ENCODE data around the gene MYBPC2. TPM values are rescaled to one million over a fixed set of nuclear protein-coding genes. Genes with fewer than 3 reads are reported as not detected.

The MYBPC2 gene
- total RNA-seq, 2 experiments from 2014 or later: 0.08 TPM; not detected in 1

- TF ChIP-seq, protein P1, sequence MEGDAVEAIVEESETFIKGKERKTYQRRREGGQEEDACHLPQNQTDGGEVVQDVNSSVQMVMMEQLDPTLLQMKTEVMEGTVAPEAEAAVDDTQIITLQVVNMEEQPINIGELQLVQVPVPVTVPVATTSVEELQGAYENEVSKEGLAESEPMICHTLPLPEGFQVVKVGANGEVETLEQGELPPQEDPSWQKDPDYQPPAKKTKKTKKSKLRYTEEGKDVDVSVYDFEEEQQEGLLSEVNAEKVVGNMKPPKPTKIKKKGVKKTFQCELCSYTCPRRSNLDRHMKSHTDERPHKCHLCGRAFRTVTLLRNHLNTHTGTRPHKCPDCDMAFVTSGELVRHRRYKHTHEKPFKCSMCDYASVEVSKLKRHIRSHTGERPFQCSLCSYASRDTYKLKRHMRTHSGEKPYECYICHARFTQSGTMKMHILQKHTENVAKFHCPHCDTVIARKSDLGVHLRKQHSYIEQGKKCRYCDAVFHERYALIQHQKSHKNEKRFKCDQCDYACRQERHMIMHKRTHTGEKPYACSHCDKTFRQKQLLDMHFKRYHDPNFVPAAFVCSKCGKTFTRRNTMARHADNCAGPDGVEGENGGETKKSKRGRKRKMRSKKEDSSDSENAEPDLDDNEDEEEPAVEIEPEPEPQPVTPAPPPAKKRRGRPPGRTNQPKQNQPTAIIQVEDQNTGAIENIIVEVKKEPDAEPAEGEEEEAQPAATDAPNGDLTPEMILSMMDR (IDR thresholded peaks at IDR 0.05): no peak
- Histone ChIP-seq H3K36me3 (ENCODE audit: insufficient read depth, low read length) (no peaks in the 10 kb centered on the region), H3K4me3 (ENCODE audit: low read length) (no peak overlapping the region), H3K27ac (ENCODE audit: low read depth in 1 of 2, low read length in 2 of 2) (no peak overlapping the region), H3K4me1 (ENCODE audit: insufficient read depth, low read length) (peaks cover 10% of the 10 kb centered on the region), H3K27me3 (ENCODE audit: control insufficient read depth in 1 of 2, insufficient read depth in 2 of 2, low read length in 2 of 2) (peaks cover 19 to 20% of the 10 kb centered on the region in 2 experiments), H3K9me3 (ENCODE audit: control insufficient read depth in 1 of 2, insufficient read depth in 1 of 2, low read length in 2 of 2) (peaks cover 0 to 5% of the 10 kb centered on the region in 2 experiments)
- ATAC-seq (ENCODE audit: poor library complexity): no peak
- Mint-ChIP-seq H3K27me3 (peaks cover 22% of the 10 kb centered on the region), H3K36me3 (ENCODE audit: low read depth) (peaks cover under 1% of the 10 kb centered on the region), H3K4me1 (ENCODE audit: low read depth) (peaks cover 5% of the 10 kb centered on the region), H3K9me3 (no peaks in the 10 kb centered on the region), H3K27ac (no peak overlapping the region), H3K4me3 (no peak overlapping the region)
- intact Hi-C loops (cut with DNase I, micrococcal nuclease): no loop called here
- DNase-seq: peak in 3 of 14 experiments; percentile 36 to 54 (median 54)
- ChIA-PET CTCF (interaction anchor here (0.7 to 1.7 kb wide), 3 partner anchors 47 to 512 kb away, joined by 3 to 6 read pairs (median 6); no protein-coding TSS in a partner anchor), POLR2A (interaction anchor here (0.7 to 1.3 kb wide), 2 partner anchors 20 to 58 kb away, joined by 3 to 6 read pairs; no protein-coding TSS in a partner anchor)
These were observed 17.0 kb upstream of the MYBPC2 start for GRCh38 chr19:50415661-50416033.

DNA sequence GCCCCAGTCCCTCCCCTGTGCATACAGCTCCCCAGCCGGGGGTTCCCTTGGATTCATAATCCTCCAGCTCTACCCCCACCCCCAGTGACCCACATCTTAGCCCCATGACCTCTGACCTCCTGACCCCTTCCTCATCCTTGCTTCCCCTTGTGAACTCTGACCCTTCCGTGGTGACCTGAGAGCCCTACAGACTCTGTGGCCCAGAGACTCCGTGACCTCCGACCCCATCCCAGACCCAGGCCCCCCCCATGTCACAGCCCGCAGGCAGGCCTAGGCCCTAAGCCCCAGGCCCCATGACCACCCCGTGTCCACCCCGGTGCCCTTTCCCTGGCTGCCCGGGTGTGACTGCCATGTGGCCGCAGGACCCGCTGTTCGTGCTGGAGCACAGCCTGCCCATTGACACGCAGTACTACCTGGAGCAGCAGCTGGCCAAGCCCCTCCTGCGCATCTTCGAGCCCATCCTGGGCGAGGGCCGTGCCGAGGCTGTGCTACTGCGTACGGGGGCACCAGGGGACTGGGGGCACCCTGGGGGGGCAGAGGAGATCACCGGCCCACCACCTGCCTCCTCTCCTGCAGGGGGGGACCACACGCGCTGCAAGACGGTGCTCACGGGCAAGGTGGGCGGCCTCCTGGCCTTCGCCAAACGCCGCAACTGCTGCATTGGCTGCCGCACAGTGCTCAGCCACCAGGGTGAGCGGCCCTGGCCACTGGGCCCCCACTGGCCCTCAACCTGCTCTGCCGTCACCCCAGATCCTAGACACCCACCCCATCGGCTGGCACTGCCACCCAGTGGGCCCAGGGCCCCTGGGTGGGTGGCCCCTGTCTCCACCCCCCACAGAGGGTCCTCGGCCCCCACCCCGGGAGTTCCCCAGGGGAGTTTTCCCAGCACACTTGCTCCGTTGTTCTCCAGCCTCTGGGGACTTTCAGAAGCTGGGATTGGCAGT is 16.4 kb upstream of the MYBPC2 start:
- ATAC-seq (ENCODE audit: poor library complexity) (no peak), DNase-seq (peak in 1 of 14 experiments; percentile 33)
- Mint-ChIP-seq H3K27me3 (peaks cover 29% of the 10 kb centered on the region), H3K4me3 (no peak overlapping the region), H3K4me1 (ENCODE audit: low read depth) (peaks cover 5% of the 10 kb centered on the region), H3K36me3 (ENCODE audit: low read depth) (no peaks in the 10 kb centered on the region), H3K27ac (no peak overlapping the region), H3K9me3 (no peaks in the 10 kb centered on the region)
- intact Hi-C loops (cut with DNase I, micrococcal nuclease): no loop called here
- H3K36me3 ChIP-seq (ENCODE audit: insufficient read depth, low read length): no peaks in the 10 kb centered on the region
- peaks cover 19 to 20% of the 10 kb centered on the region in 2 experiments for H3K27me3 ChIP-seq (ENCODE audit: control insufficient read depth in 1 of 2, insufficient read depth in 2 of 2, low read length in 2 of 2)
- H3K4me1 ChIP-seq (ENCODE audit: insufficient read depth, low read length): peaks cover 10% of the 10 kb centered on the region
- TF ChIP-seq, protein P1 (IDR thresholded peaks at IDR 0.05): no peak
- no peak overlapping the region for H3K4me3 ChIP-seq (ENCODE audit: low read length)
- H3K9me3 ChIP-seq (ENCODE audit: control insufficient read depth in 1 of 2, insufficient read depth in 1 of 2, low read length in 2 of 2): peaks cover 0 to 5% of the 10 kb centered on the region in 2 experiments
- no peak overlapping the region for H3K27ac ChIP-seq (ENCODE audit: low read depth in 1 of 2, low read length in 2 of 2)
- POLR2A ChIA-PET: interaction anchor here (0.7 to 1.3 kb wide), 2 partner anchors 20 to 59 kb away, joined by 3 to 6 read pairs; no protein-coding TSS in a partner anchor
- CTCF ChIA-PET: interaction anchor here (1.7 kb wide), 1 partner anchor 59 kb away, joined by 6 read pairs; no protein-coding TSS in a partner anchor

GRCh38 chr19:50417111-50418081 is 15.3 kb upstream of the MYBPC2 start:
- no peaks in the 10 kb centered on the region for H3K36me3 ChIP-seq (ENCODE audit: insufficient read depth, low read length)
- Mint-ChIP-seq H3K27ac (no peak overlapping the region), H3K9me3 (no peaks in the 10 kb centered on the region), H3K4me1 (ENCODE audit: low read depth) (peaks cover 5% of the 10 kb centered on the region), H3K4me3 (no peak overlapping the region), H3K36me3 (ENCODE audit: low read depth) (no peaks in the 10 kb centered on the region), H3K27me3 (peaks cover 33% of the 10 kb centered on the region)
- peak in 1 of 14 experiments; percentile 28 for DNase-seq
- CTCF ChIA-PET: no interaction called here
- peaks cover 19 to 20% of the 10 kb centered on the region in 2 experiments for H3K27me3 ChIP-seq (ENCODE audit: control insufficient read depth in 1 of 2, insufficient read depth in 2 of 2, low read length in 2 of 2)
- POLR2A ChIA-PET: no interaction called here
- no peak overlapping the region for H3K4me3 ChIP-seq (ENCODE audit: low read length)
- no peak for ATAC-seq (ENCODE audit: poor library complexity)
- TF ChIP-seq, protein P1 (IDR thresholded peaks at IDR 0.05): no peak
- intact Hi-C loops (cut with DNase I, micrococcal nuclease): no loop called here
- peaks cover 0 to 5% of the 10 kb centered on the region in 2 experiments for H3K9me3 ChIP-seq (ENCODE audit: control insufficient read depth in 1 of 2, insufficient read depth in 1 of 2, low read length in 2 of 2)
- H3K4me1 ChIP-seq (ENCODE audit: insufficient read depth, low read length): peaks cover 10% of the 10 kb centered on the region
- H3K27ac ChIP-seq (ENCODE audit: low read depth in 1 of 2, low read length in 2 of 2): no peak overlapping the region
